ENCODE measurements around the gene PSMB2.
"Not testable (repeated sequence)": the region's sequence is repeated elsewhere in the genome, so short reads cannot be mapped to it uniquely, and the experiment has no call there.

The PSMB2 gene

GRCh38 chr1:35591211-35591610 lies 50.1 kb downstream of the PSMB2 start:
- DNase-seq (ENCODE audit: extremely low read depth, low read depth) = no peak
- TF ChIP-seq CTCF (IDR thresholded peaks at IDR 0.05; ENCODE audit: low read depth, low read length, missing control alignments) = no peak
- no peak overlapping the region for H3K4me3 ChIP-seq (replicated peaks; ENCODE audit: low read depth, low read length)

GRCh38 chr1:35590476-35591040 lies 50.8 kb downstream of the PSMB2 start:
- H3K4me3 ChIP-seq (replicated peaks; ENCODE audit: low read depth, low read length) = no peak overlapping the region
- DNase-seq (ENCODE audit: extremely low read depth, low read depth) = no peak
- no peak for TF ChIP-seq CTCF (IDR thresholded peaks at IDR 0.05; ENCODE audit: low read depth, low read length, missing control alignments)

GRCh38 chr1:35589516-35590427 lies 51.6 kb downstream of the PSMB2 start:
- H3K4me3 ChIP-seq (replicated peaks; ENCODE audit: low read depth, low read length) = no peak overlapping the region
- TF ChIP-seq CTCF (IDR thresholded peaks at IDR 0.05; ENCODE audit: low read depth, low read length, missing control alignments) = no peak
- no peak for DNase-seq (ENCODE audit: extremely low read depth, low read depth)

GRCh38 chr1:35588197-35588910 lies 53.0 kb downstream of the PSMB2 start:
- no peak for TF ChIP-seq CTCF (IDR thresholded peaks at IDR 0.05; ENCODE audit: low read depth, low read length, missing control alignments)
- H3K4me3 ChIP-seq (replicated peaks; ENCODE audit: low read depth, low read length) = no peak overlapping the region
- no peak for DNase-seq (ENCODE audit: extremely low read depth, low read depth)

GRCh38 chr1:35587736-35588135 lies 53.6 kb downstream of the PSMB2 start:
- TF ChIP-seq CTCF (IDR thresholded peaks at IDR 0.05; ENCODE audit: low read depth, low read length, missing control alignments) = no peak

GRCh38 chr1:35586808-35587207 lies 54.5 kb downstream of the PSMB2 start:
- no peak for DNase-seq (ENCODE audit: extremely low read depth, low read depth)
- no peak overlapping the region for H3K4me3 ChIP-seq (replicated peaks; ENCODE audit: low read depth, low read length)
- TF ChIP-seq CTCF (IDR thresholded peaks at IDR 0.05; ENCODE audit: low read depth, low read length, missing control alignments) = no peak

More at GRCh38 chr1:35587736-35588135, 53.6 kb downstream of the PSMB2 start:
- no peak overlapping the region for H3K4me3 ChIP-seq (replicated peaks; ENCODE audit: low read depth, low read length)
- DNase-seq (ENCODE audit: extremely low read depth, low read depth) = no peak

- H3K4me3 ChIP-seq (replicated peaks; ENCODE audit: low read depth, low read length); DNase-seq (ENCODE audit: extremely low read depth, low read depth): not testable (repeated sequence)
Measured at GRCh38 chr1:35585805-35586204, 55.5 kb downstream of the PSMB2 start.
